H9 (cell line): ENCODE measurements around the gene TCF21. TPM values are rescaled to one million over a fixed set of nuclear protein-coding genes. Genes with fewer than 3 reads are reported as not detected.

Source experiments
- DNase-seq: peaks from one replicate; pipeline ENCODE4 v3.0.0-alpha.2; 2017
- H2AFZ ChIP-seq: one replicate; pipeline ENCODE4 v1.6.1; 2013; ENCODE audit warnings: mild to moderate bottlenecking, low read length, control low read depth, moderate library complexity
- H2AK5ac ChIP-seq: 2 replicates; pipeline ENCODE4 v1.6.1; 2013; ENCODE audit warnings: low read length, control low read depth, mixed read lengths; ENCODE audit not compliant: insufficient read length
- H2BK120ac ChIP-seq: one replicate; pipeline ENCODE4 v1.6.1; 2013; ENCODE audit warnings: low read depth, mild to moderate bottlenecking, low read length, control low read depth, inconsistent platforms; ENCODE audit not compliant: poor library complexity, severe bottlenecking
- H2BK12ac ChIP-seq: 2 replicates; pipeline ENCODE4 v1.6.1; 2013; ENCODE audit warnings: low read length, control low read depth, mixed read lengths, low read depth; ENCODE audit not compliant: insufficient read length
- H2BK15ac ChIP-seq: 2 replicates; pipeline ENCODE4 v1.6.1; 2013; ENCODE audit warnings: low read depth, low read length, control low read depth
- H2BK20ac ChIP-seq: one replicate; pipeline ENCODE4 v1.6.1; 2013; ENCODE audit warnings: low read depth, mild to moderate bottlenecking, low read length, control low read depth, inconsistent platforms; ENCODE audit not compliant: poor library complexity, severe bottlenecking
- H2BK5ac ChIP-seq: 2 replicates; pipeline ENCODE4 v1.6.1; 2013; ENCODE audit warnings: low read length, control low read depth, mixed read lengths; ENCODE audit not compliant: insufficient read length
- H3K14ac ChIP-seq: 2 replicates; pipeline ENCODE4 v1.6.1; 2013; ENCODE audit warnings: low read length, control low read depth; ENCODE audit not compliant: insufficient read depth
- H3K18ac ChIP-seq: 2 replicates; pipeline ENCODE4 v1.6.1; 2013; ENCODE audit warnings: low read depth, mild to moderate bottlenecking, mixed read lengths, low read length, control low read depth; ENCODE audit not compliant: insufficient read length
- H3K23ac ChIP-seq: 2 replicates; pipeline ENCODE4 v1.6.1; 2013; ENCODE audit warnings: low read length, control low read depth, mixed read lengths, low read depth; ENCODE audit not compliant: insufficient read length
- H3K23me2 ChIP-seq: 2 replicates; pipeline ENCODE4 v1.6.1; 2013; ENCODE audit warnings: low read depth, mild to moderate bottlenecking, mixed read lengths, low read length, control low read depth; ENCODE audit not compliant: insufficient read length, poor library complexity, severe bottlenecking
- H3K27ac ChIP-seq: 2 replicates; pipeline ENCODE4 v1.5.1; 2013; ENCODE audit warnings: low read length, control low read depth, mixed read lengths, low read depth; ENCODE audit not compliant: insufficient read length
- H3K27me3 ChIP-seq: 2 replicates; pipeline ENCODE4 v1.6.1; 2013; ENCODE audit warnings: low read length, control low read depth, inconsistent platforms; ENCODE audit not compliant: insufficient read depth
- H3K4ac ChIP-seq: 2 replicates; pipeline ENCODE4 v1.6.1; 2013; ENCODE audit warnings: low read depth, mild to moderate bottlenecking, control low read depth, inconsistent platforms, low read length, moderate library complexity
- H3K4me1 ChIP-seq: 2 replicates; pipeline ENCODE4 v1.6.1; 2013; ENCODE audit warnings: low read length, control low read depth, inconsistent platforms; ENCODE audit not compliant: insufficient read depth
- H3K4me2 ChIP-seq: 2 replicates; pipeline ENCODE4 v1.6.1; 2013; ENCODE audit warnings: low read length, control low read depth, mixed read lengths; ENCODE audit not compliant: insufficient read length, insufficient read depth
- H3K56ac ChIP-seq: 2 replicates; pipeline ENCODE4 v1.6.1; 2013; ENCODE audit warnings: low read depth, mild to moderate bottlenecking, mixed read lengths, low read length, control low read depth; ENCODE audit not compliant: insufficient read length
- H3K79me1 ChIP-seq: 2 replicates; pipeline ENCODE4 v1.6.1; 2013; ENCODE audit warnings: low read depth, mild to moderate bottlenecking, moderate library complexity, low read length, control low read depth, inconsistent platforms; ENCODE audit not compliant: insufficient read depth, poor library complexity, severe bottlenecking
- H3K79me2 ChIP-seq: 2 replicates; pipeline ENCODE4 v1.6.1; 2013; ENCODE audit warnings: low read length, control low read depth, inconsistent platforms; ENCODE audit not compliant: insufficient read depth
- H3K9ac ChIP-seq: 2 replicates; pipeline ENCODE4 v1.6.1; 2013; ENCODE audit warnings: low read length, control low read depth, mixed read lengths; ENCODE audit not compliant: insufficient read length; ENCODE audit errors: extremely low read depth
- H3K9me3 ChIP-seq: one replicate; pipeline ENCODE4 v1.6.1; 2013; ENCODE audit warnings: low read depth, low read length, inconsistent platforms; ENCODE audit not compliant: control insufficient read depth
- H3T11ph ChIP-seq: one replicate; pipeline ENCODE4 v1.6.1; 2013; ENCODE audit warnings: mild to moderate bottlenecking, low read length, control low read depth, inconsistent platforms
- H4K20me1 ChIP-seq: one replicate; pipeline ENCODE4 v1.6.1; 2013; ENCODE audit not compliant: control insufficient read depth, insufficient read length, insufficient read depth
- H4K5ac ChIP-seq: 2 replicates; pipeline ENCODE4 v1.6.1; 2013; ENCODE audit warnings: low read depth, mild to moderate bottlenecking, mixed read lengths, low read length, control low read depth; ENCODE audit not compliant: insufficient read length
- H4K8ac ChIP-seq: replicated peaks from 2 replicates; pipeline ENCODE4 v1.6.1; 2013; ENCODE audit warnings: low read length, control low read depth, mixed read lengths, low read depth; ENCODE audit not compliant: insufficient read length
- H4K91ac ChIP-seq: 2 replicates; pipeline ENCODE4 v1.6.1; 2013; ENCODE audit warnings: low read depth, mild to moderate bottlenecking, moderate library complexity, mixed read lengths, low read length, control low read depth; ENCODE audit not compliant: insufficient read length
- H3K27ac Mint-ChIP-seq, 3 experiments: 2 replicates in 2 of 3; 3 replicates in 1 of 3; pipeline ENCODE4 v1.8.0; 2020 to 2021; ENCODE audit warnings: mixed read lengths in 3 of 3, mild to moderate bottlenecking in 1 of 3, moderate library complexity in 1 of 3
- H3K27me3 Mint-ChIP-seq: 2 replicates; pipeline ENCODE4 v1.8.0; 2021; ENCODE audit warnings: low read depth, mild to moderate bottlenecking, moderate library complexity, mixed read lengths
- H3K36me3 Mint-ChIP-seq, 3 experiments: 2 replicates in 2 of 3; 3 replicates in 1 of 3; pipeline ENCODE4 v1.8.0; 2020 to 2021; ENCODE audit warnings: low read depth in 3 of 3, mixed read lengths in 3 of 3; ENCODE audit not compliant: insufficient read depth in 1 of 3
- H3K4me1 Mint-ChIP-seq, 2 experiments: 2 replicates each; pipeline ENCODE4 v1.8.0; 2020; ENCODE audit warnings: mixed read lengths in 2 of 2
- H3K4me3 Mint-ChIP-seq, 2 experiments: 2 replicates in 1 of 2; 3 replicates in 1 of 2; pipeline ENCODE4 v1.8.0; 2020 to 2021; ENCODE audit warnings: mild to moderate bottlenecking in 2 of 2, mixed read lengths in 2 of 2, moderate library complexity in 1 of 2
- H3K9me3 Mint-ChIP-seq, 2 experiments: 2 replicates in 1 of 2; 3 replicates in 1 of 2; pipeline ENCODE4 v1.8.0; 2020; ENCODE audit warnings: mild to moderate bottlenecking in 2 of 2, mixed read lengths in 2 of 2, moderate library complexity in 1 of 2
- WGBS: extraction: QIAGEN DNeasy Blood & Tissue Kit; methylation state at CpG from one replicate; pipeline ENCODE4 v1.1.7; 2013; ENCODE audit warnings: missing lambda C conversion rate, low lambda C conversion rate, mixed read lengths; ENCODE audit not compliant: insufficient read length; ENCODE audit errors: extremely low coverage; 5-methylcytosine and 5-hydroxymethylcytosine counted together
- total RNA-seq: library from RNA; stranded (reverse); gene quantifications from 2 replicates; pipeline ENCODE4 v1.2.1, GENCODE V29; 2021
- TF ChIP-seq, protein P1 (sequence below): fragments of 200-600 bp; sonication (generic); conservative IDR thresholded peaks from 3 replicates; pipeline ENCODE4 v1.8.0; 2021; ENCODE audit warnings: antibody characterized with exemption, mild to moderate bottlenecking

TCF21 gene
- total RNA-seq, 1 experiment from 2014 or later = not detected

DNA sequence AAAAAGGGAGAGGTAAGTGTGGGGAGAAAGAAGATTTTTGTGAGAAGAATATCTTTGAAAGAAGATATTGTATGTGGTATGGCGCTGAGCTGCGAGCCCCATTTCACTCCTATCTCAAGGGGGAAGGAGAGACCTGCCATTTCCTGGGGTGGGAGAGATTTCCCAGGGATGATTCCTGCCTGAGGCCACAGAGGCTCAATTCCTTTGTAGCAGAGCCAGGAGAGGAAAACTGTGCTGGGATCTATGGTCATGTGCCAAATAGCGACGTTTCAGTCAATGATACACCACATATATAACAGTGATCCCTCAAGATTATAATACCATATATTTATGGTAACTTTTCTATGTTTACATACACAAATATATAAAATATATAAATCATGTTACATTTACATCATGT, 28.9 kb downstream of the TCF21 start:
- Histone ChIP-seq H4K91ac (no peak overlapping the region), H3K9me3 (no peaks in the 10 kb centered on the region), H2BK20ac (no peak overlapping the region), H4K8ac (no peak overlapping the region), H3K79me2 (no peaks in the 10 kb centered on the region), H3T11ph (no peak overlapping the region), H3K79me1 (no peaks in the 10 kb centered on the region), H2BK120ac (no peak overlapping the region), H4K5ac (no peak overlapping the region), H3K56ac (no peak overlapping the region), H4K20me1 (no peaks in the 10 kb centered on the region), H2BK5ac (no peak overlapping the region), H2BK15ac (no peak overlapping the region), H2AK5ac (no peak overlapping the region), H3K27ac (no peak overlapping the region), H3K4me1 (peaks cover 2% of the 10 kb centered on the region; the same call in 1 of the 2 replicates), H2BK12ac (no peak overlapping the region), H3K9ac (no peak overlapping the region), H3K18ac (no peak overlapping the region), H3K23ac (no peak overlapping the region), H3K27me3 (no peaks in the 10 kb centered on the region), H3K14ac (no peak overlapping the region), H3K4me2 (no peak overlapping the region), H3K23me2 (no peaks in the 10 kb centered on the region), H2AFZ (no peak overlapping the region), H3K4ac (no peak overlapping the region)
- Mint-ChIP-seq H3K4me1 (peaks cover 7 to 15% of the 10 kb centered on the region in 2 experiments), H3K36me3 (peaks cover 0 to 8% (median 3%) of the 10 kb centered on the region in 3 experiments; a peak in 3 of 7 replicates), H3K9me3 (peaks cover 7 to 9% of the 10 kb centered on the region in 2 experiments; a peak in 4 of 5 replicates), H3K27me3 (no peaks in the 10 kb centered on the region), H3K27ac (no peak overlapping the region), H3K4me3 (no peak overlapping the region)
- TF ChIP-seq, protein P1, sequence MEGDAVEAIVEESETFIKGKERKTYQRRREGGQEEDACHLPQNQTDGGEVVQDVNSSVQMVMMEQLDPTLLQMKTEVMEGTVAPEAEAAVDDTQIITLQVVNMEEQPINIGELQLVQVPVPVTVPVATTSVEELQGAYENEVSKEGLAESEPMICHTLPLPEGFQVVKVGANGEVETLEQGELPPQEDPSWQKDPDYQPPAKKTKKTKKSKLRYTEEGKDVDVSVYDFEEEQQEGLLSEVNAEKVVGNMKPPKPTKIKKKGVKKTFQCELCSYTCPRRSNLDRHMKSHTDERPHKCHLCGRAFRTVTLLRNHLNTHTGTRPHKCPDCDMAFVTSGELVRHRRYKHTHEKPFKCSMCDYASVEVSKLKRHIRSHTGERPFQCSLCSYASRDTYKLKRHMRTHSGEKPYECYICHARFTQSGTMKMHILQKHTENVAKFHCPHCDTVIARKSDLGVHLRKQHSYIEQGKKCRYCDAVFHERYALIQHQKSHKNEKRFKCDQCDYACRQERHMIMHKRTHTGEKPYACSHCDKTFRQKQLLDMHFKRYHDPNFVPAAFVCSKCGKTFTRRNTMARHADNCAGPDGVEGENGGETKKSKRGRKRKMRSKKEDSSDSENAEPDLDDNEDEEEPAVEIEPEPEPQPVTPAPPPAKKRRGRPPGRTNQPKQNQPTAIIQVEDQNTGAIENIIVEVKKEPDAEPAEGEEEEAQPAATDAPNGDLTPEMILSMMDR = no peak
- no peak for DNase-seq
- WGBS = 100% methylated on average over 1 of the region's 4 CpGs
